Suprapubic skin (tissue), 4 donors: ENCODE data around the gene EEF1AKMT3. TPM values are rescaled to one million over a fixed set of nuclear protein-coding genes. Genes with fewer than 3 reads are reported as not detected.

Experiments used
- DNase-seq, 2 donors: peaks; one replicate each; pipeline ENCODE4 v3.0.0-alpha.2; 2019; ENCODE audit warnings: low spot score in 2 of 2
- H3K27ac ChIP-seq: fragments of 200-600 bp; sonication (generic); one replicate; pipeline ENCODE4 v1.5.1; 2019
- H3K27me3 ChIP-seq: fragments of 200-600 bp; sonication (generic); one replicate; pipeline ENCODE4 v1.5.1; 2019
- H3K36me3 ChIP-seq: fragments of 200-600 bp; sonication (generic); one replicate; pipeline ENCODE4 v1.5.1; 2019
- H3K4me1 ChIP-seq: fragments of 200-600 bp; sonication (generic); one replicate; pipeline ENCODE4 v1.5.1; 2019
- H3K4me3 ChIP-seq: fragments of 200-600 bp; sonication (generic); one replicate; pipeline ENCODE4 v1.5.1; 2019; ENCODE audit warnings: mild to moderate bottlenecking
- H3K9me3 ChIP-seq: fragments of 200-600 bp; sonication (generic); one replicate; pipeline ENCODE4 v1.5.1; 2019
- CTCF ChIP-seq, 2 donors: fragments of 200-600 bp in 1 of 2; fragments of 450-650 bp in 1 of 2; sonication (generic) in 1 of 2; IDR thresholded peaks; one replicate each; pipeline ENCODE4 v1.5.1; 2016 to 2019; ENCODE audit warnings: antibody characterized with exemption in 2 of 2, mild to moderate bottlenecking in 1 of 2, moderate library complexity in 1 of 2
- EP300 ChIP-seq: sonication (generic); formaldehyde crosslinking; IDR thresholded peaks from one replicate; pipeline ENCODE4 v1.6.1; 2017; ENCODE audit warnings: antibody characterized with exemption
- POLR2A ChIP-seq, 2 donors: fragments of 450-650 bp; IDR thresholded peaks; one replicate each; pipeline ENCODE4 v1.6.1; 2017; ENCODE audit warnings: antibody characterized with exemption in 2 of 2, mild to moderate bottlenecking in 2 of 2, moderate library complexity in 2 of 2
- POLR2AphosphoS5 ChIP-seq, 3 donors: sonication (generic); formaldehyde crosslinking; IDR thresholded peaks; one replicate each; pipeline ENCODE4 v1.6.1; 2017; ENCODE audit warnings: antibody characterized with exemption in 3 of 3
- WGBS: methylation state at CpG from one replicate; pipeline ENCODE4 v1.1.5; 2018; 5-methylcytosine and 5-hydroxymethylcytosine counted together
- total RNA-seq, 4 donors: library from RNA; depleted of rRNA; stranded (reverse); fragments of >200 nt; gene quantifications; one replicate each; pipeline ENCODE4 v1.1.0, GENCODE V29; 2016

EEF1AKMT3 gene
- total RNA-seq, 4 donors from 2014 or later, result 8.7 to 13.7 (median 11.3) TPM

- TF ChIP-seq POLR2AphosphoS5 (IDR thresholded peaks at IDR 0.05) (no peak), CTCF (IDR thresholded peaks at IDR 0.05) (no peak), EP300 (no peak), POLR2A (IDR thresholded peaks at IDR 0.05) (no peak)
- H3K27ac ChIP-seq, result no peak overlapping the region
- no peaks in the 10 kb centered on the region for H3K27me3 ChIP-seq
Measured at GRCh38 chr12:57795354-57795753, 22.9 kb downstream of the EEF1AKMT3 start.

GRCh38 chr12:57796996-57797395 is 24.6 kb downstream of the EEF1AKMT3 start:
- TF ChIP-seq CTCF (IDR thresholded peaks at IDR 0.05) (no peak), POLR2A (IDR thresholded peaks at IDR 0.05) (no peak), EP300 (no peak), POLR2AphosphoS5 (IDR thresholded peaks at IDR 0.05) (no peak)

More at GRCh38 chr12:57795354-57795753, 22.9 kb downstream of the EEF1AKMT3 start:
- Histone ChIP-seq H3K4me1 (peaks cover 15% of the 10 kb centered on the region), H3K9me3 (no peaks in the 10 kb centered on the region), H3K36me3 (peaks cover 74% of the 10 kb centered on the region), H3K4me3 (no peak overlapping the region)
- 80% methylated on average over 6 of the region's 6 CpGs for WGBS
- DNase-seq, result no peak

GRCh38 chr12:57797933-57798332 is 25.5 kb downstream of the EEF1AKMT3 start:
- TF ChIP-seq POLR2AphosphoS5 (IDR thresholded peaks at IDR 0.05) (no peak), EP300 (no peak), CTCF (IDR thresholded peaks at IDR 0.05) (no peak), POLR2A (IDR thresholded peaks at IDR 0.05) (no peak)
- Histone ChIP-seq H3K36me3 (peaks cover 79% of the 10 kb centered on the region), H3K9me3 (no peaks in the 10 kb centered on the region), H3K27ac (no peak overlapping the region), H3K27me3 (no peaks in the 10 kb centered on the region), H3K4me3 (no peak overlapping the region), H3K4me1 (peaks cover 15% of the 10 kb centered on the region)
- DNase-seq, result no peak
- 64% methylated on average over 1 of the region's 1 CpG for WGBS

More at GRCh38 chr12:57796996-57797395, 24.6 kb downstream of the EEF1AKMT3 start:
- H3K4me1 ChIP-seq, result peaks cover 15% of the 10 kb centered on the region
- H3K9me3 ChIP-seq, result no peaks in the 10 kb centered on the region
- H3K4me3 ChIP-seq, result no peak overlapping the region
- WGBS, result 91% methylated on average over 1 of the region's 1 CpG
- H3K27me3 ChIP-seq, result no peaks in the 10 kb centered on the region
- peaks cover 79% of the 10 kb centered on the region for H3K36me3 ChIP-seq
- no peak overlapping the region for H3K27ac ChIP-seq
- DNase-seq, result no peak

GRCh38 chr12:57800965-57801364 is 28.6 kb downstream of the EEF1AKMT3 start:
- no peak overlapping the region for H3K27ac ChIP-seq
- DNase-seq, result no peak
- 82% methylated on average over 3 of the region's 3 CpGs for WGBS
- H3K4me3 ChIP-seq, result no peak overlapping the region
- H3K4me1 ChIP-seq, result peaks cover 12% of the 10 kb centered on the region
- H3K9me3 ChIP-seq, result no peaks in the 10 kb centered on the region
- TF ChIP-seq CTCF (IDR thresholded peaks at IDR 0.05), result no peak
- TF ChIP-seq POLR2A (IDR thresholded peaks at IDR 0.05), result no peak
- no peak for TF ChIP-seq EP300
- TF ChIP-seq POLR2AphosphoS5 (IDR thresholded peaks at IDR 0.05), result no peak
- H3K27me3 ChIP-seq, result no peaks in the 10 kb centered on the region
- H3K36me3 ChIP-seq, result peaks cover 59% of the 10 kb centered on the region

- Histone ChIP-seq H3K4me1 (peaks cover 12% of the 10 kb centered on the region), H3K4me3 (no peak overlapping the region), H3K27me3 (no peaks in the 10 kb centered on the region), H3K27ac (no peak overlapping the region), H3K9me3 (no peaks in the 10 kb centered on the region), H3K36me3 (peaks cover 58% of the 10 kb centered on the region)
- DNase-seq, result no peak
- TF ChIP-seq CTCF (IDR thresholded peaks at IDR 0.05), result no peak
- no peak for TF ChIP-seq POLR2A (IDR thresholded peaks at IDR 0.05)
- TF ChIP-seq EP300, result no peak
- no peak for TF ChIP-seq POLR2AphosphoS5 (IDR thresholded peaks at IDR 0.05)
- 95% methylated on average over 1 of the region's 1 CpG for WGBS
Measured at GRCh38 chr12:57802607-57803006, 30.2 kb downstream of the EEF1AKMT3 start.
